GM21528 (cell line): ENCODE data around the gene MDK.

Experiments
- ATAC-seq: cut with Tn5 transposase; IDR thresholded peaks from one replicate; pipeline ENCODE4 v1.9.1; 2021; ENCODE audit warnings: mild to moderate bottlenecking, moderate library complexity; ENCODE audit not compliant: unreplicated experiment, low FRiP score

MDK gene

DNA sequence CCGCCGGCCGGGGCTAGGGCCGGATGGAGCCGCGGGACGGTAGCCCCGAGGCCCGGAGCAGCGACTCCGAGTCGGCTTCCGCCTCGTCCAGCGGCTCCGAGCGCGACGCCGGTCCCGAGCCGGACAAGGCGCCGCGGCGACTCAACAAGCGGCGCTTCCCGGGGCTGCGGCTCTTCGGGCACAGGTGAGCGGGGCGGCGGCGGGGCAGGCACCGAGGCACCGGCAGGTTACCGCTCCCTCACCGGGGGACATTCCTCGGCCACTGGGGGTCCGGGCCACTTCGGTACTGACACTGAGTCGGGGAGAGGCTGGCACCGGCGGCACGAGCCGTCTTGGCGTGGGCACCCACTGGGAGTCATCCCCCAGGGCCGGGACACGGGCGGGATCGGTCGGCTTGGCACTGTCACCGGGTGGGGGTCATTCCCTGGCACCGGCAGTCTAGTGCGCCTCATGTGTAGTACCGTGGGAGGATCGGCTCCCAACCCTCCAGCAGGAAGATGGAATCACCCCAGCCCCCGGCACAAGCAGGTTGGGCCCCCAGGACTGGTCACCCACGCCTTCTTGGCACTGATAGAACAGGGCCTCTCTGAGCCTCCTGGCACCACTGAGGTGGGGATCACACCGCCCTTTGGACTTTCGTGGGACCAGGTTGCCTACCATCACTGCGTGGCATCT lies 33.7 kb upstream of the MDK start:
- peak; percentile 11 for ATAC-seq

DNA sequence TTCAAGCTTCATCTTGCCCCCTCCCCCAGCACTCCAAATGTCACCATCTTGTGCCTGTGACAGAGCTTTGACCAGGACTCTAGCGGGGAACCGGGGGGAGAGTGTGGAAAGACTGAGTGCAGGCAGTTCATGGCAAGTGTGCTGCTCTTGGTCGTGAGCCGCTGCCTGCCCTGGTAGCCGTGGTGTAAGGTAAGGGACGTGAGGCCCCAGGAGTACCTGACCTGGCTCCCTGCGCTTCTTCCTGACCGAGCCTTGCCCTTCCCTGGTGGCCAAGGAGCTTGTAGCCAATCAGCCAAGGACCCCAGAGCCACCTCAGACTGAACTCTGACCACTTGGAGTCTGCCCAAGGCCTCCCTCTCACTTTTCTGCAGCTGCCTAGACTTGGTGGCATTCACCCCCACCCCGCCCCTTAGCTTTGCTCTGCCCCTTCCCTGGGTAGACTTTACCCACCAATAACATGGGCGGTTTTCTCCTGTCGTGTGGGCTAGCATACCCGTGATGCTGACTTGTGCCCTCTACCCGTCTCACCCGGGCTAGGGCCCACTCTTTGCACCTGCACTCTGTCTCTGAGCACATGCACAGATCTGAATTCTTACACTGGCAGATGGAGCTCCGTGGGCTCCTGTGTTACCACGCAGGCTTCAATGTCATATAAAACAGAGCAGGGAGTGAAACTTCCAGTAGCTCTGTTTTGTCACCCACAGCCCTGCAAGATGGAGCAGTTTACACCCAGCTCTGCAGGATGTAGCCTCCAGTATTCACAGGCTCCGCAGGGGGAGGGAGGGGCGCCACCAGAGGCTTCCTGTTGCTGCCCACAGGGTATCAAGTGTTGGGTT lies 32.7 kb upstream of the MDK start:
- ATAC-seq = no peak

DNA sequence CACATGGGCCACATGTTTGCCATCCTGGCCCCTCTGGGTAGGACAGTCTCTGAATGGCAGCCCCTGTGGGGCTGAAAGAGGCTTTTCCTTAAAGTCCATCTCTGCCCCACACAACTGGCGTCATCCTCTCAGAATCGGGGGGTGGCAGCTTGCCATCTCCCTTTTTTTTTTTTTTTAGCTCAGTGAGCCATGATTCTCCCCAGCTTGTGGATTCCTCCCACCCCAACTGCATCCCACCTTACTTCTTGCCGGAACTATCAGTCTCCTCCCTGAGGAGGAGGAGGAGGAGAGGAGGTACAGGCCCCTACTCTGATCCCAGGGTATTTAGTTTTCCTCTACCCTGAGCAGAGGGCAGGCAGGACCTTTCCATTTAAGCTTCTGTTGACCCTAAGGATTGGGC lies 30.8 kb upstream of the MDK start:
- no peak for ATAC-seq

DNA sequence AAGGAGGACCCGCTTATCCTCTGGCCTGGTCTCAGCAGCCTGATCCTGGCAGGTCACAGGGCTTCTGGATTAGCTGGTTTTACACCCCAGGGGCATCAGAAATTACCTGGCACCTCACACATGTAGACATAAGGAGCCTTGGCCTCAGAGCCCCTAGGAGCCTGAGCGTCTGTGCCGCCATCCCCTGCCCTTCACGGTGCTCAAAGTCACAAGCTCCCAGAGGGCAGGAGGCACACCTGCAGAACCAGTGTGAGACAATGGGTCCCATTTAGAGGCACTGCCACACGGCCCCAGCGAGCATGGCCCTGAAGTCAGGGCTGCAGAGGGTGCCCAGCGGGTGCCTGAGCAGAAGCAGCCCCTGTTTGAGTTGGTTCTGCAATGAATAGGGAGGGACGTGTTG lies 30.3 kb upstream of the MDK start:
- ATAC-seq = no peak

DNA sequence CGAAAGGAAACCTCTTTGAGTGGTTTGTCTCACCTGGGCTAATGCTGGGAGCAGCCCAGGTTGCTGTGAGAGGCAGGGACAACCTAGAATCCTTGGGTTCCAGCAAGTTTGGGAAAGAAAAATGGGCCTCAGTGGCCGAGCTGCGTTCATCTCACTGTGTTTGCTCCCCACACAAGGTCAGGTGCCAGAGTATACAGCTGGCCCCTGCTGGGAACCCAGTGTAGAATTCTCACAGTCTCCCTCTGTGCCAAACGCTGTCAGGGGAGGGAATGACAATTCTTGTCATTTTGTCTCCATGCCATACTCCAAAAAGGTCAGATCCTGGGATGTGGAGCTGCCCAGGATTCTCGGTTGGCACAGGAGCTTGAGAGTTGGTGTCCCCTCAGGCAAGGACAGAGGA lies 29.9 kb upstream of the MDK start:
- ATAC-seq = no peak

DNA sequence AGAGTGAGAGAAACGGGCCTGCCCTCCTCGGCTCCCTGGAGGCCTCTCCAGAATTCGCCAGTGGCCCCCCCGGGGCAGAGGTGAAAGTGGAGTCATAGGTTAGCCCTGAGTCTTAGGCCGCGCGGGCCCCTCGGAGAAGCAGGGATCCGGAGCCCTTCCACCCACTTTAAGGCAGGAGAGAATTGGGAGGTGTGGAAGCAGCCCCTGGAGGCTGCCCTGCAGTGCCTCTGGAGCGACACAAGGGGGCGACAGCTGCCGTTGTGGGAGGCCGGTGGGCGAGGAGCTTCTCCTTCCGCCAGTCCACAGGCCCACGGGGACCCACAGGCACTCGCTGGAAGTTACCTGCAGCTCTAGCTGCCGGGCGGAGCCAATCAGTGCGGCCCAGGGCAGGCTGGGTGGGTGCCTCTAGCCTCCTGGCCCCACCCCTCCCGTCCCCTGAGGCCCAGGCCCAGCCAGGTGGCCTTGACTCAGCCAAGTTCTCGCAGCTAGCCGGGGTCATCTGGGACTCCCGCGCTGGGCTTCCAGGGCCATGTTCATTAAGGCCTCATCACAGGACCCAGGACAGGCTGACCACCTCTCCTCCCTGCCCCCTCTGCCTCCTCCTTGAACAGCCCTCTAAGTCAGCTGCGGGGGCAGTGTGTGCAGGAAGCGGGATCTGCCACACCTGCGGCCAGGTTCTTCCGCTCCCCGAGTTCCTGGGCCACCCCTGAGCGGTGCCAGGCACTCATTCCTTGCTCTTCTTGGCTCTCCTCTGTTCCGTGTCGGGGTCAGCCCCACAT lies 29.2 kb upstream of the MDK start:
- no peak for ATAC-seq

DNA sequence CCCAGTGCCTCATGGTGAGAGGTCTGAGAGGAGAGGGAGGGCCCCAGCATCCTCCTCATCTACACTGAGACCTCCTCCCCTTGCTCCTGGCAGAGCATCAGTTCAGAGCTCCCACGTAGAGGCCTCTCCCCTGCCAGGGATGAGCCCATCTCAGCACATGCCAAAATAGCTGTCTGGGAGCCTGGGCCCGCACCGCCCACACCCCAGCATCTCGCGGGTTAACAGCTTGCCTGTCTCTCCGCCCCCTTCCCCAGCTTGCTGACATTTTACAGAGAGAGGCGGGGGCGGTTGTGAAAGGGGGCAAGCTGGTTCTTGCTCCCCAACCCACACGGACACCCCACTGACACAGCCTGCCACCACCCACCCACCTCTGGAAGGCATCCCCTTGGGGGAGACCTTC lies 27.8 kb upstream of the MDK start:
- ATAC-seq = no peak

DNA sequence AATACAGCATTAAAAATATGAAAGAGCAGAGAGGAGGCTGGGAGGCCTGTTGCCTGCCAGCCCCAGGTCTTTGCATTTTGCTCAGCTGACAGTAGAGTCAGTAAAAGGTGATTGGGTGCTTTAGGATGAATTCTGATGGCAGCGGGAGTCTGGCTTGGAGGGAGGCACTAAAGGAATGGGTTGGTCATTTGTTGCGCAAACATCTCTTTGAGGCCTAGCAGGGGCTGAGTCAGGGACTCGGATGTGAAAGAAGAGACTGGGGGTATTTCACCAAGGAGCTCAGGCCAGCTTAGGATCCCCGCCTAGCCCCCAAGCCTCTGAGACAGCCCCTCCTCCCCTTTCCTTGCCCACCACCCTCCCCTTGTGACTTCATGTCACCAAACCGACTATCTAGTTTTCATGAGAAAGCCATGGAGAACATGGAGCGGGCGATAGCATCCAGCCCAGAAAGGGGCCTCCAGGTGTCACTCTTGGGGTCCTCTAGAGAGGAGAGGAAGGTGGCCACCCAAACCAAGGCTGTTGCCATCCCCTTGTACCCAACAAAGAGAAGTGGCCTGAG lies 24.5 kb upstream of the MDK start:
- ATAC-seq = no peak

DNA sequence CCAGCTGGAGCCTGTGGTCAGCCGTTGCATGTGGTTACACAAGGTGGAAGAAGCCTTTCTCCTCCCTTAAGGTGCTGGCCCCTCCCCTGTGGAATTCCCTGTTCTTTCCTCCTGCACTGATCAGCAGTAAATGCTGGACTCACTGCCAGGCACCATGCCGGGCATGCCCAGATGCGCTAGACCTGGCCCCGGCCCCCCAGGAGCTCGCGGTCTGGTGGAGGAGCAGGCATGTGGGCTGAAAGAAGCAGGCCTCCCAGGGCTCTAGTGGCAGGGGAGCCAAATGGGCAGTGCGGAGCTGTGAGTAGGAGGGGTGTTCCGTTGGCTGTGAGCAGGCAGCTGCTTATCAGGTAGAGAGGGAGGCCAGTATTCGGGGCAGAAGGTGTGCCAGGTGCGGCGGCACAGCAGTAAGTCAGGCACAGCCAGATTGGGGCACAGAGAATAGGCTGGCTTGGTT lies 24.0 kb upstream of the MDK start:
- no peak for ATAC-seq

DNA sequence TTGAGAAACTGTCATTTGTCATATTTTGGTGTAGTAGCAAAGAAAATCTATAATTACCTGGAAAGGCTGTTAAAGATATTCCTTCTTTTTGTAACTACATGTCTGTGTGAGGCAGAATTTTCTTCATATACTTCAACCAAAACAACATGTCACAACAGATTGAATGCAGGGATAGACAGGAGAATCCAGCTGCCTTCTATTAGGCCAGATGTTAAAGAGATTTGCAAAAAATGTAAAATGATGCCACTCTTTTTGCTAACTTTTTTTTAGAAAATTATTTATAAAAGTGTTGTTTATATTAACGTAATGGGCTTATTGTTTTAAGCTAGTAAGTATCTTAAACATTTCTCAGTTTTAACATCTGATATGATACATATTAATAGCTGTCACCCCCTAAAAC lies 21.5 kb upstream of the MDK start:
- ATAC-seq = no peak

DNA sequence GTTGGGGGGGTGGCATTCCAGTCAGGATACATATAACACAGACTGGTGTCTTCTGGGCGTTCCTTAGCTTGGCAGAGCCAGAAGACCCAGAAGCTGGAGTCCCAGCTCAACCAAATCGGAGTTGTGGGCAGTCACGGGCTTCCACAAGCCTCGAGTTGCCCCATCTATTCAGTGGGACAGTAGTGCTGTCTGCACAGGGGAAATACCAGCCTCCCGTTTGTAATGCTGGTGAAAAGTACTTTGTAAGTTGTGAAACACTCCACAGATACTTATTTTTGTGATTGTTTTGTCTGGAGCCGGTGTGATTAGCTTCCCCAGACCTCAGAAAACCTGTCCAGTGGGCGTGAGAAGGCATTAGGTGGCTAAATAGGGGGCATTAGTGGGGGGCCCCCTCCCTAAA lies 20.6 kb upstream of the MDK start:
- no peak for ATAC-seq

DNA sequence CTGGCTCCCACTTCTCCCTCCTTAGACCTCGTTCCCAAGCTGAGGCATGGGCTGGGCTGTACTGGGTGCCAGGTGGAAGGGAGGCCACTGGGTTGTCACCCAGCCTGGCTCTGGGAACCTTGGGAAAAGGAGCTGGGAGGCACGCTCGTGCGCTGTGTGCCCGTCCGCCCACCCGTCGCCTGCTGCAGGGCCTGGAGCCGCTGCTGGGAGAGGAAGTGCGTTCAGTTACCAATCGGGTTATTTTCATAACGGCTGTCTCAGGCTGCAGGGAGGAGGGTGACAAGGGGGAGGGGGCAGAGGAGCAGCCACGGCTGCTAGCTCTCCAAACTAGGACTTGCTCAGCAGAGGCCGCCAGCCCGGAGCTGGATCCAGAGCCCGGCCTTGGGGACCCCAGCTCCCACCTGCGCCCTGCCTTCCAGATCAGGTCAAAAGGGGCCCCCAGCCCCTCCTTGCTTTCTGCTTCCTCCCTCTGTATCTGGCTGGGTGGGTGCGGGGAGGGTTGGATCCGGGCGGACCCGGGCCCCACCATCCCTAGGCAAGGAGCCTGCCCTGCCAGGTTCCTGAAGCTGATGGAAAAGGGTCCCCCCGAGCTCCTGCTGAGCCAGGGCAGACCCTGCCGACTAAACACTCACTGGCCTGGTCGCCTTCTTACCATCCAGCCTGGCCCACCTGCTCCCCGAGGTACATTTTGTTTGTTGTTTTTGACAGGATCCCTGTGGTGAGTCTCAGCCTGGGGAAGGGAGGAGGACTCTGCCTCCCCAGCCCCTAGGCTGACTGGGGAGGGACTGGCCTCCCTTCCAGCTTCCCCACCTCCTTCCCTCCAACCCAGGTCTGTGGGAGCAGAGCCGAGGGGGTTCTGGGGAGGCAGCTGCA lies 19.9 kb upstream of the MDK start:
- ATAC-seq = peak; percentile 76

DNA sequence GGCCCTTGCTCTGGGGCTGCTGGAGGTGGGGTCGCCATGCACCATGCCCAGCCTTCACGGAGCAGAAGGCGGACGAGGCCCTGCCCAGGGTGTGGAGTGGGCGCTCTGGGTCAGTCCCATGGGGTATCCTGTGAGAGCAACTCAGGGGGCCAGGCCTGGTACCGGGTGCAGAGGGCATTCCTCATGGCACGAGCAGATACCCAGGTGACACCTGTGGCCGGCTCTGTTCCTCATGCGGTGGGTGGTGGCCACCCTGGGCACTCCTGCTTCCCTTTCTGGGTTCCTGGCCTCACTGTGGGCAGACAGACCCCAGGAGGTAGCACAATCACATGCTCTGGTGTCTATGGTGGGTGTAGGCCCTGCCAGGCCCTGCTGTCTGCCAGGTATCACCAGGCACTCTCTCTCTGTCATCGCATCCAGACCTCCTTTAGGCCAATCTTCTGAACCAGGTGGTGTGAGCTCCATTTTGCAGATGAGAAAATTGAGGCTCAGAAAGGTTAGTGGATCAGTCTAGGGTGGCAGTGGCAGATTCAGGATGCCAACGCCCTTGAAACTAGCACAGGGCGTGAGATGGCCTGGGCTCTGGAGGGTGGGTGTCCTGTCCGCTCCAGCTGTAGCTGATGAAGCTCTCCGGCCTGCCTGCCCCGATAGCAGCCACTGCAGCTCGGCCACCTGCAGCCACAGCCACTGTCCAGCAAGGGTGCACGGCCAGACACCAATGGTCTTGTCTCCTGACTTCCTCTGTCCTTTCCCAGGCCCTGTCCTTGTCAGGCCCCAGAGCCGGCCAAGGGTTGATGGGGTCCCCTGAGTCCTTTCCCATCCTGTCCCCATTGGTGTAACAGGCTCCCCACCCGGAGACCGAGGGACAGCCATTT lies 19.1 kb upstream of the MDK start:
- no peak for ATAC-seq

DNA sequence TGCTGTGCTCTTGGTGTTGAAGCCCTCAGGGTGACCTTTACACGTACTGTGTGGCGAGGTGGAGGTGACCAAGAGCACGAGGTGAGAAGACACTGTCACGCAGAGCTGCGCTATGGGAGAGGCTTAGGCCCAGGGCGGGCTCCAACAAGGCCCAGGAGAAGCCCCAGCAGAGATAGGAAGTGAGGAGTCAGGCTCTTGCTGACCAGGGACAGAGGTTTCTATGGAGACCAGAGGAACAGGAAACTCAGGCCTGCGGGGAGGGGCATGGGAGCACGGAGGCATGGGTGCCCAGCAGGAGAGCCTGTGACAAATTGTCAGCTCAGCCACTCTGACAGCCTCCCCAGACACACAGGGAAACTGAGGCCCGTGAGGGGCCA lies 18.4 kb upstream of the MDK start:
- ATAC-seq = no peak

DNA sequence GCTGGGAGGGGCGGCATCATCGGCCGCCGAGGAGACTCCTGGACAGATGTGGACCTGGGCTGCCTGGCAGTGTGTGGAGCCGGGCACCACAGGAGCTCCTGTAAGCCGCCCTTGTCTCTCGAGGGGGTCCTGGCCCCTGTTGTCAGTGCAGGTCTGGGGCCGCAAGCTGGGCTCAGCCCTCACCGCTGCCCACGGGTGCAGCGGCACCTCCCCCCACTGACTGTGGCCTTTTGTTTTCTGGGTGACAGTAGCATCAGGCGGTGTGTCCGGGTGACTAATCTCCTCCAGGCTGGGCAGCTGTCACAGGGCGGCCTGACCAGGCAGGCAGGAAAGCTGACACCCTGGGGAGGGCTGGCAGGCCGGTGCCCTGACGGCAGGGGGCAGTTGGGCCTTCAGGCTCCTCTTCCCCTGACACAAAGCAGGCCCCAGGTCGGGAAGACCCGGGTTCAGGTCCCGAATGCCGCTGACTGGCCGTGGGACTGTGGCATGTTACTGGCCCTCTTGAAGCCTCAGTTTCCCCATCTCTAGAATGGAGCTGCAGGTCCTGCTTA lies 17.9 kb upstream of the MDK start:
- ATAC-seq = no peak

DNA sequence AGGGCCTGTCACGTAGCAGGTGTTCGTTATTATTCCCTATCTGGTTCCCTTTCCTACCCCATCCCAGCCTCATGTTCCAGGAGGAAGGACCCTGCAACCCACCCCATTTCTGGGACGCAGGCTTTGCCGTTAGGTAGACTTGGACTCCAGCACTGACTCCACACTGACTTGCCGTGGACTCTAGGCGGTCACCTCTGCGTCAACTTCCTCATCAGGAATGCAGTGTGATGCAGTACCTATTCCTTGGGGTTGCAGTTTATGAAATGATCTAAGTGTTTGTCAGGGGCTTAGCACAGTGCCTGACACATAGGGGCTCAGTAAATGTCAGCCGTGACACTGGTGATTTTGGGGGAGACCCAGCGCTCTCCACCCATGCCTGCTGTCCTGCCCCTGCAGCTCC lies 17.4 kb upstream of the MDK start:
- no peak for ATAC-seq

DNA sequence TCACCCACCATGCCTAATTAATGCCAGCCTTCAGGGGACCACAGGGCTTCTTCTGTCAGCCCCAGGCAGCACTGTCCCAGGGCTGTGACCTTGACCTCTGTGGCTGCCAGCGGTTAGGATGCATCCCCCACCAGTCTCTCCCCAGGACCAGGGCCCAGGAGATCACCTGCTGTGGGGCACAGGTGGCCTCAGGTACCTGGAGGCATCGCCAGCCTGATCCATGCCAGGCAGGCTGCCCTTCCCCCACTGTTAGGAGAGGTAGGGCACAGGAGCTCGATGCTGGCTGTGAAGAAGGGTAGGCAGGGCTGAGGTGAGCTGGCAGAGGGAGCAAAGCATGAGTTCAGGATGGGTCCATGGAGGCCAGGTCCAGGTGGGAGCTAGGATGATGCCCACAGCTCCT lies 16.7 kb upstream of the MDK start:
- ATAC-seq = no peak

DNA sequence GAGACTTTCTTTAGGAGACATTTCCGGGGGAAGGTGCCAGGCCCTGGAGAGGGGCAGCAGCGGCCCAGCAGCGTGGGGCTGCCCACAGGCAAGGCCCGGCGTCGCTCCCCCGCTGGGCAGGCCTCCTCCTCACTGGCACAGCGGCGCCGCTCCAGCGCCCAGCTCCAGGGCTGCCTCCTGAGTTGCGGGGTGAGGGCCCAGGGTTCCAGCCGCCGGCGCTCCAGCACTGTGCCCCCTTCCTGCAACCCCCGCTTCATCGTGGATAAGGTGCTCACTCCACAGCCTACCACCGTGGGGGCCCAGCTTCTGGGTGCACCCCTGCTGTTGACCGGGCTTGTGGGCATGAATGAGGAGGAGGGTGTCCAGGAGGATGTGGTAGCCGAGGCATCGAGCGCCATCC lies 15.2 kb upstream of the MDK start:
- no peak for ATAC-seq

DNA sequence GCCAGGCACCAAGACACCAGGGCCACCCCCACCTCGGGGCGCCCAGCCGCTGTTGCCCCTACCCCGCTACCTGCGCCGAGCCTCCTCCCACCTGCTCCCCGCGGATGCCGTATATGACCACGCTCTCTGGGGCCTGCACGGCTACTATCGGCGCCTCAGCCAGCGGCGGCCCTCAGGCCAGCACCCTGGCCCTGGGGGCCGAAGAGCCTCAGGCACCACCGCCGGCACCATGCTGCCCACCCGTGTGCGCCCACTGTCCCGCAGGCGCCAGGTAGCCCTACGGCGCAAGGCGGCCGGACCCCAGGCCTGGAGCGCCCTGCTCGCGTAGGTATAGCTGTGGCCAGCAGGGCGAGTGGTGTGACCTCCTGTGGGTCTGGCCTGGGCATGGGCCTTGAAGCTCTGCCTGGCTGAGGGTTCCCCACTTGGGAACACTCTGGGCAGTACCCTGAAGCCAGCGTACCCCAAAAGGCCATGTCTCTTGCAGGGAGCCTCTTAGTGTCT lies 14.8 kb upstream of the MDK start:
- no peak for ATAC-seq
